ENCODE results near the gene WDR59.
"Not testable (repeated sequence)": the region's sequence is repeated elsewhere in the genome, so short reads cannot be mapped to it uniquely, and the experiment has no call there.

WDR59 gene

DNA sequence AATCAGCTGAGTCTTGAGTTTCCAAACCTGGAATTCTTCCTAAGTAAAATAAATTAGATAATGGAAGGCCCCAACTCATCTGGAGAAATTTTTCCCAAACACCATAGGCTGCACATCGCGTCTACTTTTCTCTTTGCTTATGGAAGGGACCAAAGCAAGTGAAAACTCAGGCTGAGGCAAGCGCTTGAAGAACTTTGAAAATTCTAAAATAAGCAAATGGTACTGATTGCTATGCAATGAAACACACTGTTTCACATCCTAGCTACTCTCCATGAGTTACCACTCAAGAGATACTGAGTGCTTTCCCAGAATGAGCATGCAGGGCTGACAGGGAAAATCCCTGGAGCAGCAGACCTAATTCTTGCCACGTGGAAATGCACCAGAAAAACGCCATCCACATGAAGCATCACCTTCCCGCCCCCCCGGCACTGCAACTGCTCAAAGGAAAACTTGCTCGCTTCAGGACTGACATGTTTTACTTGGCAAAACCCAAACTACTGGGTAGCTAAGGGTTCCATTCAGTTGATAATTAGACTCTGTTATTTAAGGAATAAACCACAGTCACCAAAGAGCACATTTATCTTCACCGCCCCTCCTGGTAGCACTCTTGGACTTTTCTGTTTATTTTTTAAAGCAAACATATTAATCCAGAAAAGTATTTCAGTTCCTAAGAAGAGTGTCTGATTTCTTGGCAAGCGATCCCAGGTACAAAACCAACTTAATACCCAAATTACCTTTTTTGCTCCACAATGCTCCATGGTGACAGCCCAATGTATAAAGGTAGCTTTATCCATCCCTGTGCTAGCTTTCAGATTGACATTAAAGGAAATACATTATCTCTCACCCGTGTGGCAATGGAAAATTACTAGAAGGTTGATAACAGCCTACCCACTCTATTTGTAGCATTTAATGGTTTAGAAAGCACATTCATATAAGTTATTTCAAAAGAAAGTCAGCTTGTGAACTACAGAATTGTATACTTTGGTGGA lies 62.5 kb downstream of the WDR59 start:
- Histone ChIP-seq H3K9ac (ENCODE audit: insufficient read length) (no peak overlapping the region), H3K36me3 (ENCODE audit: insufficient read depth, low read length) (no peaks in the 10 kb centered on the region; the same call in 1 of the 2 replicates), H3K4me3 (no peak overlapping the region), H3K9me3 (ENCODE audit: low read depth, low read length) (no peaks in the 10 kb centered on the region), H3K27ac (no peak overlapping the region)
- TF ChIP-seq EZH2 (IDR thresholded peaks at IDR 0.05) (no peak), POLR2AphosphoS5 (IDR thresholded peaks at IDR 0.05; ENCODE audit: borderline replicate concordance, low read depth, low read length) (no peak), FOXP2 (optimal IDR thresholded peaks at IDR 0.05; ENCODE audit: control extremely low read depth, extremely low read length, insufficient read depth) (no peak)
- DNase-seq (ENCODE audit: low read depth, low spot score): no peak

- Histone ChIP-seq H3K9me3 (ENCODE audit: low read depth, low read length) (no peaks in the 10 kb centered on the region), H3K9ac (ENCODE audit: insufficient read length) (no peak overlapping the region), H3K27ac (no peak overlapping the region), H3K36me3 (ENCODE audit: insufficient read depth, low read length) (no peaks in the 10 kb centered on the region; the same call in 1 of the 2 replicates), H3K4me3 (no peak overlapping the region)
- no peak for TF ChIP-seq FOXP2 (optimal IDR thresholded peaks at IDR 0.05; ENCODE audit: control extremely low read depth, extremely low read length, insufficient read depth)
- no peak for TF ChIP-seq EZH2 (IDR thresholded peaks at IDR 0.05)
- no peak for TF ChIP-seq POLR2AphosphoS5 (IDR thresholded peaks at IDR 0.05; ENCODE audit: borderline replicate concordance, low read depth, low read length)
- no peak for DNase-seq (ENCODE audit: low read depth, low spot score)
Measured at GRCh38 chr16:74921051-74921450, 63.9 kb downstream of the WDR59 start.

DNA sequence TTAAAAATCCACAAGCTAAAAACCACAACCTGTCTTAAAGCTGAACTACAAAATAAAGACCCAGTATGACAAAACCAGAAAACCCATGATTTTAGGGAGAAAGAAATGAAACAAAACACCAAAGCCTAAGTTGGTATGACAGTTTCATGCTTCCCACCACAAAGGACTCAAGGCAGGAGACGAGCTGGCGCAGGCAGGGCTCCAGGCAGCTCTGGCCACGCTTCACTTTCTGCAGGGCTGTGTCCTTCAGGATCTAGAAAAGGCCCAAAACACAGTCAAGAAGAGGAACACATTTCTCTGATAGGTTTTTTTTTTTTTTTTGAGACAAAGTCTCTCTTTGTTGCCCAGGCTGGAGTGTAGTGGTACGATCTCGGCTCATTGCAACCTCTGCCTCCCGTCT lies 75.3 kb downstream of the WDR59 start:
- DNase-seq (ENCODE audit: low read depth, low spot score): no peak
- Histone ChIP-seq H3K36me3 (ENCODE audit: insufficient read depth, low read length) (peaks cover 30% of the 10 kb centered on the region), H3K27ac (no peak overlapping the region), H3K9me3 (ENCODE audit: low read depth, low read length) (no peaks in the 10 kb centered on the region), H3K4me3 (no peak overlapping the region), H3K9ac (ENCODE audit: insufficient read length) (no peak overlapping the region)
- TF ChIP-seq POLR2AphosphoS5 (IDR thresholded peaks at IDR 0.05; ENCODE audit: borderline replicate concordance, low read depth, low read length) (no peak), FOXP2 (optimal IDR thresholded peaks at IDR 0.05; ENCODE audit: control extremely low read depth, extremely low read length, insufficient read depth) (no peak), EZH2 (IDR thresholded peaks at IDR 0.05) (no peak)

GRCh38 chr16:74908759-74909158 lies 76.2 kb downstream of the WDR59 start:
- peaks cover 25% of the 10 kb centered on the region for H3K36me3 ChIP-seq (ENCODE audit: insufficient read depth, low read length)
- H3K9ac ChIP-seq (ENCODE audit: insufficient read length); DNase-seq (ENCODE audit: low read depth, low spot score); H3K9me3 ChIP-seq (ENCODE audit: low read depth, low read length); H3K27ac ChIP-seq; H3K4me3 ChIP-seq: not testable (repeated sequence)

- Histone ChIP-seq H3K36me3 (ENCODE audit: insufficient read depth, low read length) (peaks cover 11% of the 10 kb centered on the region; the same call in 1 of the 2 replicates), H3K9me3 (ENCODE audit: low read depth, low read length) (no peaks in the 10 kb centered on the region), H3K9ac (ENCODE audit: insufficient read length) (no peak overlapping the region), H3K4me3 (no peak overlapping the region), H3K27ac (no peak overlapping the region)
- DNase-seq (ENCODE audit: low read depth, low spot score): no peak
- TF ChIP-seq POLR2AphosphoS5 (IDR thresholded peaks at IDR 0.05; ENCODE audit: borderline replicate concordance, low read depth, low read length): no peak
Measured at GRCh38 chr16:74903901-74904678, 80.8 kb downstream of the WDR59 start.

DNA sequence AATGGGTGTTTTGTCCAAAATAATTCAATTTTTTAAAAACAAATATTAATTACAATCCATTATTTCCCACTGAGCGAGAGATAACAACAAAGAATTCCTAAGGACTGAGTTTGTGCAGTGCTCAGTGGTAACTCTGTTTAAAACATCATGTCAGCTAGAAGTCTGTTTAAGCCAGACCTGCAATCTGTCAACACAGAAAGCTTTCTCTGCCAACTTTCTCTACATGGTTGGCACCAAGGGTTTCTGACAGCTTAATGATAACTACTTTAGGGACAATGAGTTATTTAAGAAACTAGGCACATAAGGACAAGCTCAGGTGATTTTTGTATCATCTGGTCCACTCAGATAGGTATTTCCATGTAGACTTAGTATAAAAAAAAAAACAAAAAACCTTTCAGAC lies 81.8 kb downstream of the WDR59 start:
- Histone ChIP-seq H3K4me3 (no peak overlapping the region), H3K36me3 (ENCODE audit: insufficient read depth, low read length) (peaks cover 11% of the 10 kb centered on the region; the same call in 1 of the 2 replicates), H3K9me3 (ENCODE audit: low read depth, low read length) (no peaks in the 10 kb centered on the region), H3K27ac (no peak overlapping the region), H3K9ac (ENCODE audit: insufficient read length) (no peak overlapping the region)
- TF ChIP-seq POLR2AphosphoS5 (IDR thresholded peaks at IDR 0.05; ENCODE audit: borderline replicate concordance, low read depth, low read length): no peak
- TF ChIP-seq FOXP2 (optimal IDR thresholded peaks at IDR 0.05; ENCODE audit: control extremely low read depth, extremely low read length, insufficient read depth): no peak
- TF ChIP-seq EZH2 (IDR thresholded peaks at IDR 0.05): no peak
- DNase-seq (ENCODE audit: low read depth, low spot score): no peak

GRCh38 chr16:74902161-74902560 lies 82.8 kb downstream of the WDR59 start:
- Histone ChIP-seq H3K27ac (no peak overlapping the region), H3K36me3 (ENCODE audit: insufficient read depth, low read length) (peaks cover 4% of the 10 kb centered on the region; the same call in 1 of the 2 replicates), H3K9me3 (ENCODE audit: low read depth, low read length) (no peaks in the 10 kb centered on the region), H3K4me3 (no peak overlapping the region), H3K9ac (ENCODE audit: insufficient read length) (no peak overlapping the region)
- DNase-seq (ENCODE audit: low read depth, low spot score): no peak
- TF ChIP-seq POLR2AphosphoS5 (IDR thresholded peaks at IDR 0.05; ENCODE audit: borderline replicate concordance, low read depth, low read length) (no peak), FOXP2 (optimal IDR thresholded peaks at IDR 0.05; ENCODE audit: control extremely low read depth, extremely low read length, insufficient read depth) (no peak), EZH2 (IDR thresholded peaks at IDR 0.05) (no peak)

DNA sequence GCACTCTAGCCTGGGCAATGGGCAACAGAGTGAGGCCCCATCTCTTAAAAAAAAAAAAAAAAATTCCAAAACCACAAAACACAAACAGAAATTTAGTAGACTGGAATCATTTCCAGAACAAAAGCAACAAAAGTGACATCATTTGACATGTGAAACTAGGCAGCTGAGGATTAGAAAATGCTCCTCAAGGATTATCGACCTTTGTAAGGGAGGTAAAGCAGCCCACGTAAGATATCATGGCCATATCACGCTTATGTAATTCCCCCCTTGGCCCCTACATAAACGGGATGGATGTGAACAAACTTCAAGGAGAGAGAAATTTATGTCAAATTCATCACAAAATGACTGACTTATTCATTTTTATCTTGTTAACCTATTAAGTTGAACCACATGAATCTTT lies 83.3 kb downstream of the WDR59 start:
- DNase-seq (ENCODE audit: low read depth, low spot score): no peak
- Histone ChIP-seq H3K4me3 (no peak overlapping the region), H3K36me3 (ENCODE audit: insufficient read depth, low read length) (no peaks in the 10 kb centered on the region; the same call in 1 of the 2 replicates), H3K9ac (ENCODE audit: insufficient read length) (no peak overlapping the region), H3K27ac (no peak overlapping the region), H3K9me3 (ENCODE audit: low read depth, low read length) (no peaks in the 10 kb centered on the region)
- TF ChIP-seq FOXP2 (optimal IDR thresholded peaks at IDR 0.05; ENCODE audit: control extremely low read depth, extremely low read length, insufficient read depth): no peak
- TF ChIP-seq EZH2 (IDR thresholded peaks at IDR 0.05): no peak
- no peak for TF ChIP-seq POLR2AphosphoS5 (IDR thresholded peaks at IDR 0.05; ENCODE audit: borderline replicate concordance, low read depth, low read length)

Data from SK-N-MC (cell line).